H9 (cell line): ENCODE results near the gene ENO4. TPM values are rescaled to one million over a fixed set of nuclear protein-coding genes. Genes with fewer than 3 reads are reported as not detected.

Experiments
- DNase-seq: peaks from one replicate; pipeline ENCODE4 v3.0.0-alpha.2; 2017
- H2AFZ ChIP-seq: one replicate; pipeline ENCODE4 v1.6.1; 2013; ENCODE audit warnings: mild to moderate bottlenecking, low read length, control low read depth, moderate library complexity
- H2AK5ac ChIP-seq: 2 replicates; pipeline ENCODE4 v1.6.1; 2013; ENCODE audit warnings: low read length, control low read depth, mixed read lengths; ENCODE audit not compliant: insufficient read length
- H2BK120ac ChIP-seq: one replicate; pipeline ENCODE4 v1.6.1; 2013; ENCODE audit warnings: low read depth, mild to moderate bottlenecking, low read length, control low read depth, inconsistent platforms; ENCODE audit not compliant: poor library complexity, severe bottlenecking
- H2BK12ac ChIP-seq: 2 replicates; pipeline ENCODE4 v1.6.1; 2013; ENCODE audit warnings: low read length, control low read depth, mixed read lengths, low read depth; ENCODE audit not compliant: insufficient read length
- H2BK15ac ChIP-seq: 2 replicates; pipeline ENCODE4 v1.6.1; 2013; ENCODE audit warnings: low read depth, low read length, control low read depth
- H2BK20ac ChIP-seq: one replicate; pipeline ENCODE4 v1.6.1; 2013; ENCODE audit warnings: low read depth, mild to moderate bottlenecking, low read length, control low read depth, inconsistent platforms; ENCODE audit not compliant: poor library complexity, severe bottlenecking
- H2BK5ac ChIP-seq: 2 replicates; pipeline ENCODE4 v1.6.1; 2013; ENCODE audit warnings: low read length, control low read depth, mixed read lengths; ENCODE audit not compliant: insufficient read length
- H3K14ac ChIP-seq: 2 replicates; pipeline ENCODE4 v1.6.1; 2013; ENCODE audit warnings: low read length, control low read depth; ENCODE audit not compliant: insufficient read depth
- H3K18ac ChIP-seq: 2 replicates; pipeline ENCODE4 v1.6.1; 2013; ENCODE audit warnings: low read depth, mild to moderate bottlenecking, mixed read lengths, low read length, control low read depth; ENCODE audit not compliant: insufficient read length
- H3K23ac ChIP-seq: 2 replicates; pipeline ENCODE4 v1.6.1; 2013; ENCODE audit warnings: low read length, control low read depth, mixed read lengths, low read depth; ENCODE audit not compliant: insufficient read length
- H3K23me2 ChIP-seq: 2 replicates; pipeline ENCODE4 v1.6.1; 2013; ENCODE audit warnings: low read depth, mild to moderate bottlenecking, mixed read lengths, low read length, control low read depth; ENCODE audit not compliant: insufficient read length, poor library complexity, severe bottlenecking
- H3K27ac ChIP-seq: 2 replicates; pipeline ENCODE4 v1.5.1; 2013; ENCODE audit warnings: low read length, control low read depth, mixed read lengths, low read depth; ENCODE audit not compliant: insufficient read length
- H3K27me3 ChIP-seq: 2 replicates; pipeline ENCODE4 v1.6.1; 2013; ENCODE audit warnings: low read length, control low read depth, inconsistent platforms; ENCODE audit not compliant: insufficient read depth
- H3K4ac ChIP-seq: 2 replicates; pipeline ENCODE4 v1.6.1; 2013; ENCODE audit warnings: low read depth, mild to moderate bottlenecking, control low read depth, inconsistent platforms, low read length, moderate library complexity
- H3K4me1 ChIP-seq: 2 replicates; pipeline ENCODE4 v1.6.1; 2013; ENCODE audit warnings: low read length, control low read depth, inconsistent platforms; ENCODE audit not compliant: insufficient read depth
- H3K4me2 ChIP-seq: 2 replicates; pipeline ENCODE4 v1.6.1; 2013; ENCODE audit warnings: low read length, control low read depth, mixed read lengths; ENCODE audit not compliant: insufficient read length, insufficient read depth
- H3K56ac ChIP-seq: 2 replicates; pipeline ENCODE4 v1.6.1; 2013; ENCODE audit warnings: low read depth, mild to moderate bottlenecking, mixed read lengths, low read length, control low read depth; ENCODE audit not compliant: insufficient read length
- H3K79me1 ChIP-seq: 2 replicates; pipeline ENCODE4 v1.6.1; 2013; ENCODE audit warnings: low read depth, mild to moderate bottlenecking, moderate library complexity, low read length, control low read depth, inconsistent platforms; ENCODE audit not compliant: insufficient read depth, poor library complexity, severe bottlenecking
- H3K79me2 ChIP-seq: 2 replicates; pipeline ENCODE4 v1.6.1; 2013; ENCODE audit warnings: low read length, control low read depth, inconsistent platforms; ENCODE audit not compliant: insufficient read depth
- H3K9ac ChIP-seq: 2 replicates; pipeline ENCODE4 v1.6.1; 2013; ENCODE audit warnings: low read length, control low read depth, mixed read lengths; ENCODE audit not compliant: insufficient read length; ENCODE audit errors: extremely low read depth
- H3K9me3 ChIP-seq: one replicate; pipeline ENCODE4 v1.6.1; 2013; ENCODE audit warnings: low read depth, low read length, inconsistent platforms; ENCODE audit not compliant: control insufficient read depth
- H3T11ph ChIP-seq: one replicate; pipeline ENCODE4 v1.6.1; 2013; ENCODE audit warnings: mild to moderate bottlenecking, low read length, control low read depth, inconsistent platforms
- H4K20me1 ChIP-seq: one replicate; pipeline ENCODE4 v1.6.1; 2013; ENCODE audit not compliant: control insufficient read depth, insufficient read length, insufficient read depth
- H4K5ac ChIP-seq: 2 replicates; pipeline ENCODE4 v1.6.1; 2013; ENCODE audit warnings: low read depth, mild to moderate bottlenecking, mixed read lengths, low read length, control low read depth; ENCODE audit not compliant: insufficient read length
- H4K8ac ChIP-seq: replicated peaks from 2 replicates; pipeline ENCODE4 v1.6.1; 2013; ENCODE audit warnings: low read length, control low read depth, mixed read lengths, low read depth; ENCODE audit not compliant: insufficient read length
- H4K91ac ChIP-seq: 2 replicates; pipeline ENCODE4 v1.6.1; 2013; ENCODE audit warnings: low read depth, mild to moderate bottlenecking, moderate library complexity, mixed read lengths, low read length, control low read depth; ENCODE audit not compliant: insufficient read length
- H3K27ac Mint-ChIP-seq, 3 experiments: 2 replicates in 2 of 3; 3 replicates in 1 of 3; pipeline ENCODE4 v1.8.0; 2020 to 2021; ENCODE audit warnings: mixed read lengths in 3 of 3, mild to moderate bottlenecking in 1 of 3, moderate library complexity in 1 of 3
- H3K27me3 Mint-ChIP-seq: 2 replicates; pipeline ENCODE4 v1.8.0; 2021; ENCODE audit warnings: low read depth, mild to moderate bottlenecking, moderate library complexity, mixed read lengths
- H3K36me3 Mint-ChIP-seq, 3 experiments: 2 replicates in 2 of 3; 3 replicates in 1 of 3; pipeline ENCODE4 v1.8.0; 2020 to 2021; ENCODE audit warnings: low read depth in 3 of 3, mixed read lengths in 3 of 3; ENCODE audit not compliant: insufficient read depth in 1 of 3
- H3K4me1 Mint-ChIP-seq, 2 experiments: 2 replicates each; pipeline ENCODE4 v1.8.0; 2020; ENCODE audit warnings: mixed read lengths in 2 of 2
- H3K4me3 Mint-ChIP-seq, 2 experiments: 2 replicates in 1 of 2; 3 replicates in 1 of 2; pipeline ENCODE4 v1.8.0; 2020 to 2021; ENCODE audit warnings: mild to moderate bottlenecking in 2 of 2, mixed read lengths in 2 of 2, moderate library complexity in 1 of 2
- H3K9me3 Mint-ChIP-seq, 2 experiments: 2 replicates in 1 of 2; 3 replicates in 1 of 2; pipeline ENCODE4 v1.8.0; 2020; ENCODE audit warnings: mild to moderate bottlenecking in 2 of 2, mixed read lengths in 2 of 2, moderate library complexity in 1 of 2
- WGBS: extraction: QIAGEN DNeasy Blood & Tissue Kit; methylation state at CpG from one replicate; pipeline ENCODE4 v1.1.7; 2013; ENCODE audit warnings: missing lambda C conversion rate, low lambda C conversion rate, mixed read lengths; ENCODE audit not compliant: insufficient read length; ENCODE audit errors: extremely low coverage; 5-methylcytosine and 5-hydroxymethylcytosine counted together
- total RNA-seq: library from RNA; stranded (reverse); gene quantifications from 2 replicates; pipeline ENCODE4 v1.2.1, GENCODE V29; 2021
- TF ChIP-seq, protein P1 (sequence below): fragments of 200-600 bp; sonication (generic); conservative IDR thresholded peaks from 3 replicates; pipeline ENCODE4 v1.8.0; 2021; ENCODE audit warnings: antibody characterized with exemption, mild to moderate bottlenecking

The ENO4 gene
- total RNA-seq, 1 experiment from 2014 or later = 0.26 TPM

- Histone ChIP-seq H3K9ac (no peak overlapping the region), H3T11ph (no peak overlapping the region), H2BK20ac (no peak overlapping the region), H3K79me1 (no peaks in the 10 kb centered on the region), H3K79me2 (no peaks in the 10 kb centered on the region), H3K27ac (no peak overlapping the region), H3K23ac (no peak overlapping the region), H3K56ac (no peak overlapping the region), H3K14ac (no peak overlapping the region), H2AFZ (no peak overlapping the region), H2BK12ac (no peak overlapping the region), H2BK120ac (no peak overlapping the region), H4K5ac (no peak overlapping the region), H2BK5ac (no peak overlapping the region), H3K27me3 (no peaks in the 10 kb centered on the region), H4K91ac (no peak overlapping the region), H3K9me3 (no peaks in the 10 kb centered on the region), H3K4ac (no peak overlapping the region), H2AK5ac (no peak overlapping the region), H3K23me2 (no peaks in the 10 kb centered on the region), H4K8ac (no peak overlapping the region), H3K18ac (no peak overlapping the region), H2BK15ac (no peak overlapping the region), H3K4me1 (no peaks in the 10 kb centered on the region; the same call in 1 of the 2 replicates), H4K20me1 (no peaks in the 10 kb centered on the region), H3K4me2 (no peak overlapping the region)
- no peak overlapping the region for H3K27ac Mint-ChIP-seq
- no peaks in the 10 kb centered on the region for H3K9me3 Mint-ChIP-seq
- TF ChIP-seq, protein P1, sequence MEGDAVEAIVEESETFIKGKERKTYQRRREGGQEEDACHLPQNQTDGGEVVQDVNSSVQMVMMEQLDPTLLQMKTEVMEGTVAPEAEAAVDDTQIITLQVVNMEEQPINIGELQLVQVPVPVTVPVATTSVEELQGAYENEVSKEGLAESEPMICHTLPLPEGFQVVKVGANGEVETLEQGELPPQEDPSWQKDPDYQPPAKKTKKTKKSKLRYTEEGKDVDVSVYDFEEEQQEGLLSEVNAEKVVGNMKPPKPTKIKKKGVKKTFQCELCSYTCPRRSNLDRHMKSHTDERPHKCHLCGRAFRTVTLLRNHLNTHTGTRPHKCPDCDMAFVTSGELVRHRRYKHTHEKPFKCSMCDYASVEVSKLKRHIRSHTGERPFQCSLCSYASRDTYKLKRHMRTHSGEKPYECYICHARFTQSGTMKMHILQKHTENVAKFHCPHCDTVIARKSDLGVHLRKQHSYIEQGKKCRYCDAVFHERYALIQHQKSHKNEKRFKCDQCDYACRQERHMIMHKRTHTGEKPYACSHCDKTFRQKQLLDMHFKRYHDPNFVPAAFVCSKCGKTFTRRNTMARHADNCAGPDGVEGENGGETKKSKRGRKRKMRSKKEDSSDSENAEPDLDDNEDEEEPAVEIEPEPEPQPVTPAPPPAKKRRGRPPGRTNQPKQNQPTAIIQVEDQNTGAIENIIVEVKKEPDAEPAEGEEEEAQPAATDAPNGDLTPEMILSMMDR = no peak
- no peak for DNase-seq
- H3K27me3 Mint-ChIP-seq = peaks cover 8% of the 10 kb centered on the region; the same call in 1 of the 2 replicates
- no CpG with 5 or more reads among the region's 2 CpGs for WGBS
- peaks cover 22 to 26% of the 10 kb centered on the region in 2 experiments for H3K4me1 Mint-ChIP-seq
- no peak overlapping the region for H3K4me3 Mint-ChIP-seq
- peaks cover 0 to 7% (median 0%) of the 10 kb centered on the region in 3 experiments; a peak in 2 of 7 replicates for H3K36me3 Mint-ChIP-seq
Observed at GRCh38 chr10:116828116-116828515, 21.2 kb upstream of the ENO4 start.
